ENCODE results near the gene ANKRD63. TPM values are rescaled to one million over a fixed set of nuclear protein-coding genes. Genes with fewer than 3 reads are reported as not detected.

The ANKRD63 gene
- total RNA-seq, 1 experiment from 2014 or later: 1.2 TPM

GRCh38 chr15:40254452-40254851, 28.4 kb downstream of the ANKRD63 start:
- no peaks in the 10 kb centered on the region for H3K9me3 Mint-ChIP-seq
- peaks cover 38% of the 10 kb centered on the region for H3K27me3 Mint-ChIP-seq (ENCODE audit: low read depth)
- ChIA-PET CTCF (interaction anchor here (0.8 to 15.1 kb wide), 7 partner anchors 10 to 69 kb away, joined by 4 to 224 read pairs (median 7); partner anchors contain the start of genes INAFM2 and PAK6), POLR2A (interaction anchor here (0.7 kb wide), 1 partner anchor 207 kb away, joined by 3 read pairs; no protein-coding TSS in a partner anchor)
- TF ChIP-seq NFYB (CRISPR knock-in tag; conservative IDR thresholded peaks at IDR 0.05; ENCODE audit: low read depth) (no peak), PREB (CRISPR knock-in tag; IDR thresholded peaks at IDR 0.05; ENCODE audit: borderline replicate concordance) (no peak), OVOL2 (CRISPR knock-in tag; IDR thresholded peaks at IDR 0.05; ENCODE audit: borderline replicate concordance) (no peak), ZNF423 (CRISPR knock-in tag; IDR thresholded peaks at IDR 0.05) (no peak), PRDM15 (CRISPR knock-in tag; IDR thresholded peaks at IDR 0.05) (no peak), MAX (CRISPR knock-in tag; IDR thresholded peaks at IDR 0.05) (no peak), NFE2L1 (CRISPR knock-in tag; IDR thresholded peaks at IDR 0.05) (no peak), CREB1 (CRISPR knock-in tag; IDR thresholded peaks at IDR 0.05) (no peak), TCF7 (CRISPR knock-in tag; IDR thresholded peaks at IDR 0.05; ENCODE audit: low read depth) (no peak), GTF2I (CRISPR knock-in tag; conservative IDR thresholded peaks at IDR 0.05) (no peak), NR3C1 (CRISPR knock-in tag; conservative IDR thresholded peaks at IDR 0.05; ENCODE audit: low read depth) (no peak), ZNF138 (CRISPR knock-in tag; conservative IDR thresholded peaks at IDR 0.05) (no peak)
- H3K4me1 Mint-ChIP-seq: peaks cover 33% of the 10 kb centered on the region
- DNase-seq (ENCODE audit: low spot score) (no peak), ATAC-seq (no peak)
- no peaks in the 10 kb centered on the region for H3K36me3 Mint-ChIP-seq
- H3K27ac Mint-ChIP-seq: no peak overlapping the region
- 0 out of 2 replicates have a peak overlapping the region, but pooled peaks have one; percentile 73 for H3K4me3 Mint-ChIP-seq

- ATAC-seq: peak; percentile 27; the same call in 1 of the 2 replicates
These were observed 29.6 kb downstream of the ANKRD63 start for GRCh38 chr15:40253167-40253790.

GRCh38 chr15:40252438-40253166, 30.3 kb downstream of the ANKRD63 start:
- POLR2A ChIA-PET: no interaction called here
- TF ChIP-seq SMAD4 (CRISPR knock-in tag; IDR thresholded peaks at IDR 0.05) (no peak), NFATC4 (CRISPR knock-in tag; IDR thresholded peaks at IDR 0.05) (no peak), TEAD4 (CRISPR knock-in tag; IDR thresholded peaks at IDR 0.05) (0 out of 2 replicates have a peak, but pooled peaks have one; percentile 48), ATF6 (CRISPR knock-in tag; IDR thresholded peaks at IDR 0.05) (no peak), AR (CRISPR knock-in tag; IDR thresholded peaks at IDR 0.05) (no peak), ZBTB43 (CRISPR knock-in tag; IDR thresholded peaks at IDR 0.05) (no peak)

More at GRCh38 chr15:40253167-40253790, 29.6 kb downstream of the ANKRD63 start:
- ChIA-PET POLR2A (no interaction called here), CTCF (interaction anchor here (0.7 to 15.1 kb wide), 8 partner anchors 13 to 56 kb away, joined by 3 to 224 read pairs (median 6); partner anchors contain the start of gene PAK6)
- peaks cover 38% of the 10 kb centered on the region for H3K27me3 Mint-ChIP-seq (ENCODE audit: low read depth)
- H3K4me3 Mint-ChIP-seq: peak overlapping the region; percentile 73
- H3K27ac Mint-ChIP-seq: no peak overlapping the region
- H3K36me3 Mint-ChIP-seq: no peaks in the 10 kb centered on the region
- TF ChIP-seq KAT7 (CRISPR knock-in tag; IDR thresholded peaks at IDR 0.05; ENCODE audit: borderline replicate concordance) (0 out of 2 replicates have a peak, but pooled peaks have one; percentile 26), GRHL2 (CRISPR knock-in tag; IDR thresholded peaks at IDR 0.05; ENCODE audit: insufficient replicate concordance, severe bottlenecking) (no peak)
- no peaks in the 10 kb centered on the region for H3K9me3 Mint-ChIP-seq
- H3K4me1 Mint-ChIP-seq: peaks cover 24% of the 10 kb centered on the region
- no peak for DNase-seq (ENCODE audit: low spot score)

More at GRCh38 chr15:40252438-40253166, 30.3 kb downstream of the ANKRD63 start:
- H3K27me3 Mint-ChIP-seq (ENCODE audit: low read depth): peaks cover 38% of the 10 kb centered on the region
- DNase-seq (ENCODE audit: low spot score): peak; percentile 68
- peaks cover 18% of the 10 kb centered on the region for H3K4me1 Mint-ChIP-seq
- H3K4me3 Mint-ChIP-seq: peak overlapping the region; percentile 73
- no peak overlapping the region for H3K27ac Mint-ChIP-seq
- ATAC-seq: peak; percentile 70
- H3K9me3 Mint-ChIP-seq: no peaks in the 10 kb centered on the region
- H3K36me3 Mint-ChIP-seq: no peaks in the 10 kb centered on the region
- CTCF ChIA-PET: interaction anchor here (0.7 to 15.1 kb wide), 6 partner anchors 12 to 496 kb away, joined by 3 to 224 read pairs (median 8); partner anchors contain the start of gene PAK6
